ENCODE data around the gene KIF16B.

- no peak for TF ChIP-seq CTCF (IDR thresholded peaks at IDR 0.05)
- TF ChIP-seq POLR2A (IDR thresholded peaks at IDR 0.05) = no peak
- no peak for TF ChIP-seq EP300 (IDR thresholded peaks at IDR 0.05)
- no peak for TF ChIP-seq POLR2AphosphoS5 (IDR thresholded peaks at IDR 0.05)
These were observed 350.3 kb downstream of the KIF16B start for GRCh38 chr20:16222859-16223411.
